Mesangial cell (primary cell): Measurements from ENCODE around the gene ZNF471. TPM values are rescaled to one million over a fixed set of nuclear protein-coding genes. Genes with fewer than 3 reads are reported as not detected.

Experiments
- total RNA-seq: library from RNA; depleted of rRNA; stranded (reverse); fragments of >200 nt; gene quantifications from 2 replicates; pipeline ENCODE4 v1.2.3, GENCODE V29; 2015

The ZNF471 gene
- 0.49 and 1.9 TPM in 2 replicates for total RNA-seq

GRCh38 chr19:56507446-56508289, at the start of gene ZNF471:
ZNF471 (plus strand) TSS chr19:56507855; CDS start chr19:56511572, 3,717 bp downstream.

GRCh38 chr19:56476651-56477428, 30.8 kb upstream of the ZNF471 start, which contains the start of gene ZNF667:
ZNF667 (minus strand) TSS chr19:56477345; CDS start chr19:56462370, 14,975 bp downstream.

GRCh38 chr19:56538761-56539263, 31.2 kb downstream of the ZNF471 start, which contains the start of gene ZFP28:
ZFP28 (plus strand) TSS chr19:56538948; CDS start chr19:56539019, 71 bp downstream.

GRCh38 chr19:56567274-56568120, 59.8 kb downstream of the ZNF471 start, which contains the start of gene ZNF470:
ZNF470 (plus strand) TSS chr19:56567468; CDS start chr19:56570312, 2,844 bp downstream.

Other genes starting within 250 kb of the ZNF471 start
- not detected in 2 replicates for gene EDDM13, start 235.1 kb upstream of the ZNF471 start, total RNA-seq
- 2.0 and 2.8 TPM in 2 replicates for gene ZSCAN5A, start 193.0 kb upstream of the ZNF471 start, total RNA-seq
- 2.0 and 6.1 TPM in 2 replicates for gene ZNF582, start 114.3 kb upstream of the ZNF471 start, total RNA-seq
- gene ZNF583, start 103.5 kb upstream of the ZNF471 start, total RNA-seq, result 3.9 and 4.2 TPM in 2 replicates
- 0.65 and 2.5 TPM in 2 replicates for gene ZNF667, start 30.5 kb upstream of the ZNF471 start, total RNA-seq
- 2.1 and 4.3 TPM in 2 replicates for gene ZFP28, start 31.1 kb downstream of the ZNF471 start, total RNA-seq
- 0.65 and 1.5 TPM in 2 replicates for gene ZNF470, start 59.6 kb downstream of the ZNF471 start, total RNA-seq
- 6.8 and 11.2 TPM in 2 replicates for gene ZNF71, start 87.4 kb downstream of the ZNF471 start, total RNA-seq
- gene SMIM17, start 135.3 kb downstream of the ZNF471 start, total RNA-seq, result 0.13 and 0.16 TPM in 2 replicates
- 0.65 and 1.3 TPM in 2 replicates for gene ZNF835, start 163.9 kb downstream of the ZNF471 start, total RNA-seq